GM18519 (cell line): ENCODE data around the gene KCTD12.

ENCODE experiments used
- ATAC-seq: cut with Tn5 transposase; IDR thresholded peaks from one replicate; pipeline ENCODE4 v1.9.1; 2021; ENCODE audit warnings: mild to moderate bottlenecking, moderate library complexity; ENCODE audit not compliant: unreplicated experiment, low FRiP score

The KCTD12 gene

GRCh38 chr13:76889254-76889653, 3.0 kb upstream of the KCTD12 start:
- ATAC-seq: no peak

- ATAC-seq: no peak
These were observed 2.2 kb upstream of the KCTD12 start for GRCh38 chr13:76888421-76888820.

GRCh38 chr13:76887076-76887563, 915 bp upstream of the KCTD12 start:
- ATAC-seq: no peak

GRCh38 chr13:76886005-76886291, 257 bp downstream of the KCTD12 start:
- no peak for ATAC-seq

GRCh38 chr13:76885203-76886004, 801 bp downstream of the KCTD12 start:
- peak; percentile 38 for ATAC-seq

GRCh38 chr13:76884907-76885202, 1.4 kb downstream of the KCTD12 start:
- ATAC-seq: no peak

GRCh38 chr13:76884186-76884906, 1.9 kb downstream of the KCTD12 start:
- ATAC-seq: no peak

- no peak for ATAC-seq
These were observed 3.0 kb downstream of the KCTD12 start for GRCh38 chr13:76883236-76883635.

- ATAC-seq: no peak
These were observed 3.8 kb downstream of the KCTD12 start for GRCh38 chr13:76882431-76882830.

- no peak for ATAC-seq
These were observed 6.3 kb downstream of the KCTD12 start for GRCh38 chr13:76879883-76880270.

- ATAC-seq: peak; percentile 91
These were observed 6.9 kb downstream of the KCTD12 start for GRCh38 chr13:76879203-76879882.

GRCh38 chr13:76878043-76878442, 8.2 kb downstream of the KCTD12 start:
- no peak for ATAC-seq

- no peak for ATAC-seq
These were observed 10.9 kb downstream of the KCTD12 start for GRCh38 chr13:76875271-76875815.

- ATAC-seq: peak; percentile 86
These were observed 11.7 kb downstream of the KCTD12 start for GRCh38 chr13:76874479-76874878.

- ATAC-seq: no peak
These were observed 12.8 kb downstream of the KCTD12 start for GRCh38 chr13:76873445-76873844.

- no peak for ATAC-seq
These were observed 13.5 kb downstream of the KCTD12 start for GRCh38 chr13:76872675-76873074.

- no peak for ATAC-seq
These were observed 14.8 kb downstream of the KCTD12 start for GRCh38 chr13:76871432-76871831.

- no peak for ATAC-seq
These were observed 17.8 kb downstream of the KCTD12 start for GRCh38 chr13:76868371-76868770.

GRCh38 chr13:76865996-76866503, 20.2 kb downstream of the KCTD12 start:
- no peak for ATAC-seq

- no peak for ATAC-seq
These were observed 21.1 kb downstream of the KCTD12 start for GRCh38 chr13:76865109-76865508.

GRCh38 chr13:76864259-76864658, 21.9 kb downstream of the KCTD12 start:
- no peak for ATAC-seq
